ENCODE results near the gene CD300E.

Gene CD300E

DNA sequence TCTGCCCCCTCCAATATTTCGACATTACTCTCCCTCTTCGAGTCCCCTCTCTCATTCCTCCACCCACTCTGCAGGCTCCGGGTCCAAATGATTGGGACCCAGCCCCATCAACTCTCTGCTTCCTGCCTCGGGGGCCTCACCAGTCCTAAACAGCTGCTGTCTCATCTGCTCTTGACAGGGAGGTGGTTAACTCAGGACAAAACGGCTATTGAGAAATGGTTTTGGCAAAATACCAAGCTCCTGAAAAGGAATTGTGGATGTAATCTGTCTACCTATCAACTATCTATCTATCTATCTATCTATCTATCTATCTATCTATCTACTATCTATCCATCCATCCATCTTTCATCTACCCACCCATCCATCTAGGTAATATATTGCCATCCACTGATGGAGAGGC is 58.4 kb downstream of the CD300E start:
- DNase-seq = no peak

DNA sequence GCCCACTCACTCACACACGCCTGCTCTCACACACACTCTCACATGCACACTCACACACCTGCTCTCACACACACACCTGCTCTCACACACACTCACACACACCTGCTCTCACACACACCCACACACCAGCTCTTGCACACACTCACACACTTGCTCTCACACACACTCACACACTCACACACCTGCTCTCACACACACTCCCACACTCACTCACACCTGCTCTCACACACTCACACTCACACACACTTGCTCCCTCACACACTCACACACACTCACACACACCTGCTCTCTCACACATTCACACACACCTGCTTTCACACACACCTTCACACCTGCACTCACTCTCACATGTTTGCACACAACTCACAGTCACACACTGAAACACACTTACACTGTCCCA is 60.2 kb downstream of the CD300E start:
- DNase-seq = no peak

DNA sequence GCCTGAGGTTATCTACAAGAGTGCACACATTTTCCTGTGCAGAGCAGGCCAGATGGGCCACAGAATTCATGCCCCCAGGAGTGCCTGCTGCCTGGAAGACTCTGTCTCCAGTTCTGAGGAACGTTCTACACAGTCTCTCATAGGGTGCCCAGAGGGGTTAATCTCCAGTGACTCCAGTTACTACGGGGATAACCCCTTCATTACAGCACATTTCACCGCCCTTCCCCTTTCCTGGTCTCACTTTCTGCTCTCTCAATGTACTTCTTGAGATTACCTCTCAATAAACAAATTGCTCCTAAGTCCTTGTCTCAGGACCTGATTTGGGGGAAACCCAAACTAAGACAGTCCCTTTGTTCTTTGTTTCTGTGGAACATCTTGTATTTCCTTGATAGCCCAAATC is 62.0 kb downstream of the CD300E start:
- no peak for DNase-seq

Measured in right kidney (tissue), 1 donor.